ENCODE measurements around the gene ERN2. TPM values are rescaled to one million over a fixed set of nuclear protein-coding genes. Genes with fewer than 3 reads are reported as not detected.

Gene ERN2
- total RNA-seq, 1 experiment from 2014 or later: 2.1 TPM

DNA sequence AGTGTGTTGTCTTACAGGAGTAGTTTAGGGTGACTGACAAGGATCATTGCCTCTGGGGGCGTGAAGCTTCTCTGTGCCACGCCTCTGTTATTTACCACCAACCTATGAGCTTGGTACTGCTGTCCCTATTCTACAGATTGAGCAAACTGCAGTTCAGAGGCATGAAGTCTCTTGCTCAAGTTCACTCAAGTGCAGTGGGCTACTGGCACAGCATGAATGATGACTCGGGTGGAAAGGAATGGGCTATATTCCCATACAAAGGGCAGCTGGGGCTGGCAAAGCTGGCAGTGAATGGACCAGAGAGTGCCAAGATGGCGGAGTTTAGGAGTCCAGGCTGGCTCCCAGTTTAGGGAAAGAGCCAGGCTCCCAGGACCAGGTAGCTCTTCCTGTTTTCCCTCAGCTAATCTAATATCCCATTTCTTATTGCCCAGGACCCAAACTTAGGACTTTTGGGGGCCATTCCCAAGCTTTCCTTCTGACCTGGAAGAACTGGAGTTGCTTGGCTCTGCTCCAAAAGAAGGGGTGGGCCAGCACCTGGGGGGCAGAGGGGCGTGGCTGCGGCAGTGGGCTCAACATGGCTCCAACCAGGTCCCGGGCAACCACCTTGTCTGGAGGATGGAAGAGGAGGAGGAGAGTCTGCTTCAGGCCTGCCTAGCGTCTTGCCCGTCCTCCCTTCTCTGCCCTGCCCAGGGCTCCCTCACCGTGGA, 21.4 kb downstream of the ERN2 start:
- no peak overlapping the region for H3K18ac ChIP-seq (ENCODE audit: insufficient read length, low read depth, low read length)
- H3K9me3 ChIP-seq (ENCODE audit: control insufficient read depth, low read depth, low read length): no peaks in the 10 kb centered on the region
- no peak overlapping the region for H2BK5ac ChIP-seq (ENCODE audit: insufficient read length, low read length)
- no peaks in the 10 kb centered on the region for H3K27me3 Mint-ChIP-seq (ENCODE audit: low read depth)
- H4K20me1 ChIP-seq (ENCODE audit: control insufficient read depth, insufficient read depth, insufficient read length): no peaks in the 10 kb centered on the region
- no peak overlapping the region for H2AFZ ChIP-seq (ENCODE audit: low read length)
- H2AK5ac ChIP-seq (ENCODE audit: insufficient read length, low read length): no peak overlapping the region
- no peak overlapping the region for H2BK15ac ChIP-seq (ENCODE audit: low read depth, low read length)
- no peak overlapping the region for H2BK20ac ChIP-seq (ENCODE audit: low read depth, low read length, poor library complexity, severe bottlenecking)
- peaks cover 6% of the 10 kb centered on the region for H3K23me2 ChIP-seq (ENCODE audit: insufficient read length, low read depth, low read length, poor library complexity, severe bottlenecking)
- DNase-seq: no peak
- H3K9me3 Mint-ChIP-seq: no peaks in the 10 kb centered on the region
- peaks cover 16 to 17% of the 10 kb centered on the region in 2 experiments for H3K4me1 Mint-ChIP-seq
- no peak overlapping the region for H3K23ac ChIP-seq (ENCODE audit: insufficient read length, low read depth, low read length)
- TF ChIP-seq, protein P1, sequence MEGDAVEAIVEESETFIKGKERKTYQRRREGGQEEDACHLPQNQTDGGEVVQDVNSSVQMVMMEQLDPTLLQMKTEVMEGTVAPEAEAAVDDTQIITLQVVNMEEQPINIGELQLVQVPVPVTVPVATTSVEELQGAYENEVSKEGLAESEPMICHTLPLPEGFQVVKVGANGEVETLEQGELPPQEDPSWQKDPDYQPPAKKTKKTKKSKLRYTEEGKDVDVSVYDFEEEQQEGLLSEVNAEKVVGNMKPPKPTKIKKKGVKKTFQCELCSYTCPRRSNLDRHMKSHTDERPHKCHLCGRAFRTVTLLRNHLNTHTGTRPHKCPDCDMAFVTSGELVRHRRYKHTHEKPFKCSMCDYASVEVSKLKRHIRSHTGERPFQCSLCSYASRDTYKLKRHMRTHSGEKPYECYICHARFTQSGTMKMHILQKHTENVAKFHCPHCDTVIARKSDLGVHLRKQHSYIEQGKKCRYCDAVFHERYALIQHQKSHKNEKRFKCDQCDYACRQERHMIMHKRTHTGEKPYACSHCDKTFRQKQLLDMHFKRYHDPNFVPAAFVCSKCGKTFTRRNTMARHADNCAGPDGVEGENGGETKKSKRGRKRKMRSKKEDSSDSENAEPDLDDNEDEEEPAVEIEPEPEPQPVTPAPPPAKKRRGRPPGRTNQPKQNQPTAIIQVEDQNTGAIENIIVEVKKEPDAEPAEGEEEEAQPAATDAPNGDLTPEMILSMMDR (conservative IDR thresholded peaks at IDR 0.05): no peak
- no peaks in the 10 kb centered on the region for H3K27me3 ChIP-seq (ENCODE audit: insufficient read depth, low read length)
- no peak overlapping the region for H4K5ac ChIP-seq (ENCODE audit: insufficient read length, low read depth, low read length)
- peak overlapping the region in 1 of 3 experiments; percentile 80; a peak in 2 of 7 replicates for H3K27ac Mint-ChIP-seq
- H4K91ac ChIP-seq (ENCODE audit: insufficient read length, low read depth, low read length): no peak overlapping the region
- H3K56ac ChIP-seq (ENCODE audit: insufficient read length, low read depth, low read length): no peak overlapping the region
- no peak overlapping the region; a peak in 1 of 5 replicates for H3K4me3 Mint-ChIP-seq
- H3K79me1 ChIP-seq (ENCODE audit: insufficient read depth, low read depth, low read length, poor library complexity, severe bottlenecking): no peaks in the 10 kb centered on the region
- no peak overlapping the region for H3K4me2 ChIP-seq (ENCODE audit: insufficient read depth, insufficient read length, low read length)
- WGBS (ENCODE audit: extremely low coverage, insufficient read length, low lambda C conversion rate): no CpG with 5 or more reads among the region's 10 CpGs
- H3K27ac ChIP-seq (ENCODE audit: insufficient read length, low read depth, low read length): no peak overlapping the region
- no peaks in the 10 kb centered on the region for H3K4me1 ChIP-seq (ENCODE audit: insufficient read depth, low read length)
- no peak overlapping the region for H3K14ac ChIP-seq (ENCODE audit: insufficient read depth, low read length)
- H3T11ph ChIP-seq (ENCODE audit: low read length): no peak overlapping the region
- no peak overlapping the region for H4K8ac ChIP-seq (replicated peaks; ENCODE audit: insufficient read length, low read depth, low read length)
- no peak overlapping the region for H3K4ac ChIP-seq (ENCODE audit: low read depth, low read length)
- no peaks in the 10 kb centered on the region for H3K79me2 ChIP-seq (ENCODE audit: insufficient read depth, low read length)
- H3K9ac ChIP-seq (ENCODE audit: extremely low read depth, insufficient read length, low read length): no peak overlapping the region
- no peak overlapping the region for H2BK12ac ChIP-seq (ENCODE audit: insufficient read length, low read depth, low read length)
- no peak overlapping the region for H2BK120ac ChIP-seq (ENCODE audit: low read depth, low read length, poor library complexity, severe bottlenecking)
- peaks cover 32 to 59% (median 50%) of the 10 kb centered on the region in 3 experiments; a peak in 6 of 7 replicates for H3K36me3 Mint-ChIP-seq (ENCODE audit: insufficient read depth in 1 of 3, low read depth in 3 of 3)
